CD14-positive monocyte (primary cell): Measurements from ENCODE around the gene MXI1. TPM values are rescaled to one million over a fixed set of nuclear protein-coding genes. Genes with fewer than 3 reads are reported as not detected.

Source experiments
- DNase-seq, 3 donors: peaks; one replicate each; pipeline ENCODE4 v3.0.0-alpha.2; 2011 to 2022
- H2AFZ ChIP-seq: 2 replicates; pipeline ENCODE4 v1.6.0; 2012; ENCODE audit warnings: mild to moderate bottlenecking, low read depth, low read length, inconsistent platforms; ENCODE audit not compliant: insufficient read depth, poor library complexity, severe bottlenecking
- H3K27ac ChIP-seq, 2 donors: 1 replicate in 1 of 2; 2 replicates in 1 of 2; pipeline ENCODE4 v1.5.1; 2012 to 2013; ENCODE audit warnings: low read length in 2 of 2, control low read depth in 1 of 2, inconsistent platforms in 1 of 2, low read depth in 1 of 2, mild to moderate bottlenecking in 1 of 2
- H3K27me3 ChIP-seq, 2 donors: one replicate each; pipeline versions ENCODE4 v1.6.0 to v1.6.1; 2011 to 2013; ENCODE audit warnings: low read length in 2 of 2; ENCODE audit not compliant: control insufficient read depth in 2 of 2, insufficient read depth in 2 of 2
- H3K36me3 ChIP-seq, 2 donors: replicated peaks in 1 of 2; 1 replicate in 1 of 2; 2 replicates in 1 of 2; pipeline versions ENCODE4 v1.5.1 to v1.6.1; 2012 to 2013; ENCODE audit warnings: low read length in 2 of 2, control low read depth in 1 of 2, inconsistent platforms in 1 of 2, mild to moderate bottlenecking in 1 of 2; ENCODE audit not compliant: insufficient read depth in 2 of 2, control insufficient read depth in 1 of 2
- H3K4me1 ChIP-seq, 2 donors: 1 replicate in 1 of 2; 2 replicates in 1 of 2; pipeline versions ENCODE4 v1.5.1 to v1.6.1; 2012 to 2013; ENCODE audit warnings: low read length in 2 of 2, control low read depth in 1 of 2, inconsistent platforms in 1 of 2, mild to moderate bottlenecking in 1 of 2, moderate library complexity in 1 of 2; ENCODE audit not compliant: insufficient read depth in 2 of 2, control insufficient read depth in 1 of 2
- H3K4me2 ChIP-seq: replicated peaks from 2 replicates; pipeline ENCODE3; 2012; ENCODE audit warnings: low read length, moderate library complexity, mild to moderate bottlenecking; ENCODE audit not compliant: poor library complexity, severe bottlenecking; ENCODE audit errors: extremely low read depth
- H3K4me3 ChIP-seq, 3 experiments: fragments of 200-600 bp in 1 of 3; sonication (generic) in 1 of 3; replicated peaks in 1 of 3; 1 replicate in 2 of 3; 2 replicates in 1 of 3; pipeline ENCODE4 v1.5.1; 2011 to 2013; ENCODE audit warnings: low read length in 3 of 3, mild to moderate bottlenecking in 3 of 3, control low read depth in 2 of 3, low read depth in 2 of 3, inconsistent platforms in 1 of 3, moderate library complexity in 1 of 3
- H3K79me2 ChIP-seq: 2 replicates; pipeline ENCODE4 v1.6.0; 2012; ENCODE audit warnings: mild to moderate bottlenecking, control low read depth, inconsistent platforms, low read length, moderate library complexity; ENCODE audit not compliant: insufficient read depth
- H3K9ac ChIP-seq: 2 replicates; pipeline ENCODE4 v1.6.0; 2017; ENCODE audit warnings: low read length, mild to moderate bottlenecking; ENCODE audit not compliant: insufficient read depth, poor library complexity, severe bottlenecking
- H3K9me3 ChIP-seq, 2 donors: replicated peaks in 1 of 2; 1 replicate in 1 of 2; 2 replicates in 1 of 2; pipeline versions ENCODE4 v1.5.1 to v1.6.1; 2012 to 2013; ENCODE audit warnings: low read length in 2 of 2, control low read depth in 1 of 2; ENCODE audit not compliant: control insufficient read depth in 1 of 2, insufficient read depth in 1 of 2
- H4K20me1 ChIP-seq: 2 replicates; pipeline ENCODE4 v1.6.0; 2012; ENCODE audit warnings: mild to moderate bottlenecking, low read length, control low read depth, moderate library complexity; ENCODE audit not compliant: insufficient read depth
- H3K27ac Mint-ChIP-seq, 7 donors: one replicate each; pipeline ENCODE4 v1.8.0; 2020; ENCODE audit warnings: mild to moderate bottlenecking in 7 of 7, mixed read lengths in 7 of 7, moderate library complexity in 6 of 7, inconsistent platforms in 2 of 7
- H3K27me3 Mint-ChIP-seq, 3 donors: one replicate each; pipeline ENCODE4 v1.8.0; 2021 to 2022; ENCODE audit warnings: low read depth in 3 of 3, mild to moderate bottlenecking in 3 of 3, mixed read lengths in 3 of 3, moderate library complexity in 3 of 3, inconsistent platforms in 1 of 3
- H3K36me3 Mint-ChIP-seq, 2 donors: one replicate each; pipeline ENCODE4 v1.8.0; 2020; ENCODE audit warnings: mixed read lengths in 2 of 2, inconsistent platforms in 1 of 2, mild to moderate bottlenecking in 1 of 2
- H3K4me1 Mint-ChIP-seq: one replicate; pipeline ENCODE4 v1.8.0; 2020; ENCODE audit warnings: mild to moderate bottlenecking, mixed read lengths
- H3K4me3 Mint-ChIP-seq, 2 donors: one replicate each; pipeline ENCODE4 v1.8.0; 2020; ENCODE audit warnings: mild to moderate bottlenecking in 2 of 2, mixed read lengths in 2 of 2, moderate library complexity in 1 of 2
- H3K9me3 Mint-ChIP-seq, 7 donors: one replicate each; pipeline ENCODE4 v1.8.0; 2020 to 2022; ENCODE audit warnings: mixed read lengths in 7 of 7, mild to moderate bottlenecking in 6 of 7, moderate library complexity in 6 of 7, inconsistent platforms in 2 of 7
- CTCF ChIP-seq: fragments of 200-600 bp; IDR thresholded peaks from one replicate; pipeline ENCODE4 v1.8.0; 2022; ENCODE audit warnings: antibody characterized with exemption, mild to moderate bottlenecking
- WGBS: methylation state at CpG from one replicate; pipeline ENCODE4 v1.1.5; 2013; ENCODE audit warnings: missing lambda C conversion rate; ENCODE audit not compliant: insufficient coverage; 5-methylcytosine and 5-hydroxymethylcytosine counted together
- intact Hi-C, 2 donors: fragments of 100-400 bp; cut with micrococcal nuclease; formaldehyde crosslinking; loops; one replicate each; pipeline versions ENCODE4 v1.15.0 to v1.15.1; 2023
- polyA plus RNA-seq, 3 donors: library from polyadenylated mRNA; depleted of rRNA in 1 of 3; unstranded in 2 of 3; stranded (reverse) in 1 of 3; fragments of 300-500 nt in 2 of 3; fragments of >200 nt in 1 of 3; fragmentation: Illumina TruSeq in 2 of 3; gene quantifications; 1 replicate in 2 of 3; 2 replicates in 1 of 3; pipeline ENCODE4 v1.2.3, GENCODE V29; 2012 to 2021

MXI1 gene
- polyA plus RNA-seq, 3 donors, result 13.1 to 25.7 (median 21.6) TPM

GRCh38 chr10:110278562-110279406 lies 71.4 kb downstream of the MXI1 start:
- peak overlapping the region in 2 of 3 experiments; percentile 19 to 27 for H3K4me3 ChIP-seq
- no peaks in the 10 kb centered on the region for H3K9me3 ChIP-seq
- peak overlapping the region; percentile 35 for H3K4me2 ChIP-seq
- no peak for DNase-seq
- H3K9ac ChIP-seq, result no peak overlapping the region
- TF ChIP-seq CTCF, result no peak
- Mint-ChIP-seq H3K4me3 (peak overlapping the region in 1 of 2 donors; percentile 63), H3K9me3 (no peaks in the 10 kb centered on the region), H3K36me3 (peaks cover 20 to 27% of the 10 kb centered on the region in 2 donors), H3K4me1 (peaks cover 14% of the 10 kb centered on the region), H3K27ac (peak overlapping the region in 5 of 7 donors; percentile 7 to 77 (median 70)), H3K27me3 (no peaks in the 10 kb centered on the region)
- intact Hi-C loops, result loop anchor here in 1 of 2 donors (2.0 kb wide), 1 partner anchor 142 kb away; no protein-coding TSS in a partner anchor
- H3K36me3 ChIP-seq, result peaks cover 10 to 26% of the 10 kb centered on the region in 2 donors
- peaks cover 20% of the 10 kb centered on the region for H3K79me2 ChIP-seq
- no peaks in the 10 kb centered on the region for H3K27me3 ChIP-seq
- peaks cover 12 to 13% of the 10 kb centered on the region in 2 donors for H3K4me1 ChIP-seq
- peak overlapping the region in 1 of 2 donors; percentile 57 for H3K27ac ChIP-seq
- WGBS, result 84% methylated on average over 4 of the region's 7 CpGs
- H2AFZ ChIP-seq, result peak overlapping the region; percentile 37
- no peaks in the 10 kb centered on the region for H4K20me1 ChIP-seq

- H3K79me2 ChIP-seq, result peaks cover 14% of the 10 kb centered on the region
- peak overlapping the region in 2 of 3 experiments; percentile 19 to 27 for H3K4me3 ChIP-seq
- Mint-ChIP-seq H3K4me1 (peaks cover 7% of the 10 kb centered on the region), H3K4me3 (peak overlapping the region in 1 of 2 donors; percentile 63), H3K36me3 (peaks cover 27 to 33% of the 10 kb centered on the region in 2 donors), H3K9me3 (no peaks in the 10 kb centered on the region), H3K27ac (peak overlapping the region in 5 of 7 donors; percentile 7 to 77 (median 70)), H3K27me3 (no peaks in the 10 kb centered on the region)
- no peaks in the 10 kb centered on the region for H4K20me1 ChIP-seq
- H2AFZ ChIP-seq, result peak overlapping the region; percentile 37
- H3K27ac ChIP-seq, result peak overlapping the region in 1 of 2 donors; percentile 57
- peak; percentile 70 for TF ChIP-seq CTCF
- H3K4me2 ChIP-seq, result peak overlapping the region; percentile 35
- no peaks in the 10 kb centered on the region for H3K27me3 ChIP-seq
- peaks cover 4 to 6% of the 10 kb centered on the region in 2 donors for H3K4me1 ChIP-seq
- peak; percentile 70 to 82 (median 76) for DNase-seq
- WGBS, result 100% methylated on average over 2 of the region's 6 CpGs
- peaks cover 15 to 33% of the 10 kb centered on the region in 2 donors for H3K36me3 ChIP-seq
- H3K9ac ChIP-seq, result no peak overlapping the region
- intact Hi-C loops, result loop anchor here in 1 of 2 donors (2.0 kb wide), 1 partner anchor 143 kb away; no protein-coding TSS in a partner anchor
- H3K9me3 ChIP-seq, result no peaks in the 10 kb centered on the region
These were observed 72.1 kb downstream of the MXI1 start for GRCh38 chr10:110279407-110279986.
